C4-2B (cell line): ENCODE data around the gene MTFMT.

ENCODE experiments used
- CTCF ChIP-seq: fragments of 450-650 bp; conservative IDR thresholded peaks from 2 replicates; pipeline ENCODE4 v1.5.1; 2017; ENCODE audit warnings: mild to moderate bottlenecking
- ZFX ChIP-seq: fragments of 450-650 bp; IDR thresholded peaks from 2 replicates; pipeline ENCODE4 v1.6.1; 2017

- no peak for TF ChIP-seq CTCF
- TF ChIP-seq ZFX = no peak
Measured at GRCh38 chr15:64960153-64960552, 69.3 kb downstream of the MTFMT start.
